ENCODE measurements around the gene TSPAN15. TPM values are rescaled to one million over a fixed set of nuclear protein-coding genes. Genes with fewer than 3 reads are reported as not detected.

TSPAN15 gene
- total RNA-seq, 1 experiment from 2014 or later, result 8.3 TPM

DNA sequence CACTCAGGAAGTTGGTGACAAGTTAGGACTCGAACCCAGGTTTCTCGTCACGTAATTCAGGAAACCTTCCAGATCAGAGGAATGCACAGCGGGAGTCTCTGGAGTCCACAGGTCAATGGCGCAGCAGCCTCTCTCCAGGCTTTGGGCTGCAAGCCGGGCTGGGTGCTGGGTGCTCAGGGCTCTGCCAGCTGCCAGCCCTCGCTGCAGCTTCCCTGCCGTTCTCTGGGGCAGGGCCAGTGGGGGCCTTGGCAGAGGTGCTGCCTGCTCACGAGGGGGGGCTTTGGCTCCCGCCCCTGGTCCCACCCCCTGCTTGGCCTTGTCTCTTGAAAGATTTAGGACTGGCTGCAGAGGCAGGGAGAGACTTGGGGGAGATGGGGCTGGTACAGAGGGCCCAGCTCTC lies 34.6 kb upstream of the TSPAN15 start, which contains the start of gene TACR2 (continued):
- TF ChIP-seq, protein P1, sequence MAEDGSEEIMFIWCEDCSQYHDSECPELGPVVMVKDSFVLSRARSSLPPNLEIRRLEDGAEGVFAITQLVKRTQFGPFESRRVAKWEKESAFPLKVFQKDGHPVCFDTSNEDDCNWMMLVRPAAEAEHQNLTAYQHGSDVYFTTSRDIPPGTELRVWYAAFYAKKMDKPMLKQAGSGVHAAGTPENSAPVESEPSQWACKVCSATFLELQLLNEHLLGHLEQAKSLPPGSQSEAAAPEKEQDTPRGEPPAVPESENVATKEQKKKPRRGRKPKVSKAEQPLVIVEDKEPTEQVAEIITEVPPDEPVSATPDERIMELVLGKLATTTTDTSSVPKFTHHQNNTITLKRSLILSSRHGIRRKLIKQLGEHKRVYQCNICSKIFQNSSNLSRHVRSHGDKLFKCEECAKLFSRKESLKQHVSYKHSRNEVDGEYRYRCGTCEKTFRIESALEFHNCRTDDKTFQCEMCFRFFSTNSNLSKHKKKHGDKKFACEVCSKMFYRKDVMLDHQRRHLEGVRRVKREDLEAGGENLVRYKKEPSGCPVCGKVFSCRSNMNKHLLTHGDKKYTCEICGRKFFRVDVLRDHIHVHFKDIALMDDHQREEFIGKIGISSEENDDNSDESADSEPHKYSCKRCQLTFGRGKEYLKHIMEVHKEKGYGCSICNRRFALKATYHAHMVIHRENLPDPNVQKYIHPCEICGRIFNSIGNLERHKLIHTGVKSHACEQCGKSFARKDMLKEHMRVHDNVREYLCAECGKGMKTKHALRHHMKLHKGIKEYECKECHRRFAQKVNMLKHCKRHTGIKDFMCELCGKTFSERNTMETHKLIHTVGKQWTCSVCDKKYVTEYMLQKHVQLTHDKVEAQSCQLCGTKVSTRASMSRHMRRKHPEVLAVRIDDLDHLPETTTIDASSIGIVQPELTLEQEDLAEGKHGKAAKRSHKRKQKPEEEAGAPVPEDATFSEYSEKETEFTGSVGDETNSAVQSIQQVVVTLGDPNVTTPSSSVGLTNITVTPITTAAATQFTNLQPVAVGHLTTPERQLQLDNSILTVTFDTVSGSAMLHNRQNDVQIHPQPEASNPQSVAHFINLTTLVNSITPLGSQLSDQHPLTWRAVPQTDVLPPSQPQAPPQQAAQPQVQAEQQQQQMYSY (CRISPR knock-in tag; IDR thresholded peaks at IDR 0.05), result no peak
- TF ChIP-seq SP1 (CRISPR knock-in tag; conservative IDR thresholded peaks at IDR 0.05) (no peak), OVOL2 (CRISPR knock-in tag; IDR thresholded peaks at IDR 0.05; ENCODE audit: borderline replicate concordance) (no peak), ZNF416 (CRISPR knock-in tag; IDR thresholded peaks at IDR 0.05) (no peak)
- TF ChIP-seq, protein P2, sequence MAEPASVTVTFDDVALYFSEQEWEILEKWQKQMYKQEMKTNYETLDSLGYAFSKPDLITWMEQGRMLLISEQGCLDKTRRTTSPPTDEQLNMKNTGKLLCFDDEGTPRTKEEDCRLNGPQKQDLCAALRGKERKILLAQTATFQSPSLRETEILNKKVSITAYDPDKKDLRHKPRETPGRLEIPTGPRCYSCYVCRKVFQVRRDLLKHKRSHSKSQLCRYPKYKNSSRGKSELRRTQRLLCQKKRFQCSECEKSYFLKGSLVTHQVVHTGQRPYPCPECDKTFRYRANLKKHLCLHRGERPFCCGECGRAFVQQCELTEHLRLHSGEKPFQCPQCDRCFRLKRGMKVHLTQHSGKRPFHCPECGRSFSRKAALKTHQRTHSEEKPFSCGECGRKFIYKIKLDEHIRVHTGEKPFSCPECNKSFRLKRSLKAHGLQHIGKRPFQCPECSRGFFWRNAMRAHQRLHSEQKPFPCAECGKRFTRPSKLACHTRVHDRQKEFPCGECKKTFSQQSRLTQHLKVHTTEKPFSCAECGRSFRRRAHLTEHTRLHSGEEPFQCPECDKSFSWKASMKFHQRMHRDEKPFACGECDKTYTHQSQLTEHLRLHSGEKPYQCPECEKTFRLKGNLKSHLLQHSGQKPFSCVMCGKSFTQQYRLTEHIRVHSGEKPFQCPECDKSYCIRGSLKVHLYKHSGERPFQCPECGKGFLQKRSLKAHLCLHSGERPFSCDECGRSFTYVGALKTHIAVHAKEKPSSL (CRISPR knock-in tag; conservative IDR thresholded peaks at IDR 0.05), result no peak

DNA sequence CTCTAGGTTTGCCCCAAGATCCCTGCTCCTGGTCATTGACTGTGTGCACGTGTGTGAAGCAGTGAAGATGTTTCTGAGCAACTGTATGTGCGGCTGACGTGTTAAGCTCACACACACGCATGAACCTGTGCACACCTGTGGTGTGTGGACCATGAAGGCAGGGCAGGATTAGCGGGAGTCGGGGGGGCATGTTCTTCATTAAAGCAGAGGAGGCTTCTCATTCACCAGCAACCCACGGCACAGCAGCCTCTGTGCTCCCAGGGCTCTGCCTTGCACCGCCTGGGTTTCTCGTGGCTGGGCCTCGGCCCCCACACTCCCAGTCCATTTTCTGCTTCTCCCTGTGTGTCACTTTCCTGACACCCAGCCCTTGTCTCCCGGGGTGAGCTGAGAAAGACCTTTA lies 33.7 kb upstream of the TSPAN15 start:
- no peaks in the 10 kb centered on the region for H3K9me3 Mint-ChIP-seq
- POLR2A ChIA-PET, result no interaction called here
- peaks cover 3% of the 10 kb centered on the region; the same call in 1 of the 2 replicates for H3K4me1 Mint-ChIP-seq
- no peak for TF ChIP-seq FOXJ3 (CRISPR knock-in tag; IDR thresholded peaks at IDR 0.05; ENCODE audit: borderline replicate concordance)
- TF ChIP-seq, protein P3, sequence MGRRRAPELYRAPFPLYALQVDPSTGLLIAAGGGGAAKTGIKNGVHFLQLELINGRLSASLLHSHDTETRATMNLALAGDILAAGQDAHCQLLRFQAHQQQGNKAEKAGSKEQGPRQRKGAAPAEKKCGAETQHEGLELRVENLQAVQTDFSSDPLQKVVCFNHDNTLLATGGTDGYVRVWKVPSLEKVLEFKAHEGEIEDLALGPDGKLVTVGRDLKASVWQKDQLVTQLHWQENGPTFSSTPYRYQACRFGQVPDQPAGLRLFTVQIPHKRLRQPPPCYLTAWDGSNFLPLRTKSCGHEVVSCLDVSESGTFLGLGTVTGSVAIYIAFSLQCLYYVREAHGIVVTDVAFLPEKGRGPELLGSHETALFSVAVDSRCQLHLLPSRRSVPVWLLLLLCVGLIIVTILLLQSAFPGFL (CRISPR knock-in tag; IDR thresholded peaks at IDR 0.05; ENCODE audit: borderline replicate concordance), result no peak
- TF ChIP-seq CBFB (CRISPR knock-in tag; IDR thresholded peaks at IDR 0.05; ENCODE audit: low read depth), result no peak
- TF ChIP-seq, protein P4, sequence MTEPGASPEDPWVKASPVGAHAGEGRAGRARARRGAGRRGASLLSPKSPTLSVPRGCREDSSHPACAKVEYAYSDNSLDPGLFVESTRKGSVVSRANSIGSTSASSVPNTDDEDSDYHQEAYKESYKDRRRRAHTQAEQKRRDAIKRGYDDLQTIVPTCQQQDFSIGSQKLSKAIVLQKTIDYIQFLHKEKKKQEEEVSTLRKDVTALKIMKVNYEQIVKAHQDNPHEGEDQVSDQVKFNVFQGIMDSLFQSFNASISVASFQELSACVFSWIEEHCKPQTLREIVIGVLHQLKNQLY (CRISPR knock-in tag; IDR thresholded peaks at IDR 0.05), result no peak
- TF ChIP-seq, protein P5, sequence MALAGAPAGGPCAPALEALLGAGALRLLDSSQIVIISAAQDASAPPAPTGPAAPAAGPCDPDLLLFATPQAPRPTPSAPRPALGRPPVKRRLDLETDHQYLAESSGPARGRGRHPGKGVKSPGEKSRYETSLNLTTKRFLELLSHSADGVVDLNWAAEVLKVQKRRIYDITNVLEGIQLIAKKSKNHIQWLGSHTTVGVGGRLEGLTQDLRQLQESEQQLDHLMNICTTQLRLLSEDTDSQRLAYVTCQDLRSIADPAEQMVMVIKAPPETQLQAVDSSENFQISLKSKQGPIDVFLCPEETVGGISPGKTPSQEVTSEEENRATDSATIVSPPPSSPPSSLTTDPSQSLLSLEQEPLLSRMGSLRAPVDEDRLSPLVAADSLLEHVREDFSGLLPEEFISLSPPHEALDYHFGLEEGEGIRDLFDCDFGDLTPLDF (CRISPR knock-in tag; IDR thresholded peaks at IDR 0.05), result no peak
- no peak for TF ChIP-seq FOXP1 (CRISPR knock-in tag; IDR thresholded peaks at IDR 0.05; ENCODE audit: borderline replicate concordance)
- CTCF ChIA-PET, result interaction anchor here (0.6 to 4.8 kb wide), 7 partner anchors 9 to 221 kb away, joined by 3 to 19 read pairs (median 4); no protein-coding TSS in a partner anchor
- DNase-seq (ENCODE audit: low spot score) (no peak), ATAC-seq (no peak)
- no peak overlapping the region for H3K27ac Mint-ChIP-seq
- no peaks in the 10 kb centered on the region for H3K36me3 Mint-ChIP-seq
- H3K27me3 Mint-ChIP-seq (ENCODE audit: low read depth), result peaks cover 2% of the 10 kb centered on the region; the same call in 1 of the 2 replicates
- H3K4me3 Mint-ChIP-seq, result no peak overlapping the region

DNA sequence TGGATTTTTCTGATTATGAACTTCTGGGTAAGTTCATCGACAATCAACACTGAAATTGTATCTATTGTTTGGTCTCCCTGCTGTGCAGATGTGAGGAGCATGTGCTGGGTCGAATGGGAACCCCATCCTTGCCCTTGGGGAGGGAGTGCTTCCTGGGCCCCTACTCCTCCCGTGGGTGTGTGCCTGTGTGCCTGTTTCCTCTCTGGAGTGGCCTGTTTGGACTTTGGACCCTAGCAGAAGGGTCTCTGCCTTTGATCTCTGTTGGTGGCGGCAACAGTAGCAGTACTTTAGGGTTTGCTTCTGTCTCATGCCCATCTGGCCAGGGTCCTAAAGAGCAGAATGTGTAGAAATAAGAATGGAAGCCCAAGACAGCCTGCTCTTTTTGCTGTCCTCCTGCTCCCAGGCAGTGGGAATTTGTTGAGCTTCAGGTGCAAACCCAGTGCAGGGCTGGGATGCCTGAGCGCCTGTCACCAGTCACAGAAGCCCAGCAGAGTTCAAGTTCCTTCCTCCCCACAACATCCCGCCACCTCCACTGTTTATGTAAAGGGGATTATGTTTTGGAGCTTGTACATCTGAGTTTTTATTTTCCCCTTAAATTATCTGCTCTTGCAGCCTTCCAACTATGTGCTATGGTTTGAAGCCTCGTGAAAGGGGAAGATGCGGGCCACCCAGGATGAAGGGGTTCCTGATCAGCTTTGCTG lies 33.1 kb upstream of the TSPAN15 start:
- no peaks in the 10 kb centered on the region for H3K36me3 Mint-ChIP-seq
- no peak for DNase-seq (ENCODE audit: low spot score)
- TF ChIP-seq FOXJ3 (CRISPR knock-in tag; IDR thresholded peaks at IDR 0.05; ENCODE audit: borderline replicate concordance), result no peak
- peaks cover under 1% of the 10 kb centered on the region; the same call in 1 of the 2 replicates for H3K4me1 Mint-ChIP-seq
- no peaks in the 10 kb centered on the region for H3K9me3 Mint-ChIP-seq
- peaks cover 2% of the 10 kb centered on the region; the same call in 1 of the 2 replicates for H3K27me3 Mint-ChIP-seq (ENCODE audit: low read depth)
- ATAC-seq, result no peak
- ChIA-PET POLR2A (no interaction called here), CTCF (interaction anchor here (1.1 to 4.8 kb wide), 5 partner anchors 11 to 179 kb away, joined by 3 to 19 read pairs (median 4); no protein-coding TSS in a partner anchor)
- no peak overlapping the region for H3K27ac Mint-ChIP-seq
- no peak overlapping the region for H3K4me3 Mint-ChIP-seq

Measured in WTC11 (cell line).